Right lobe of liver (tissue), 4 donors: ENCODE measurements around the gene CRIP3.

Experiments
- POLR2A ChIP-seq: fragments of 450-650 bp; IDR thresholded peaks from one replicate; pipeline ENCODE4 v1.6.1; 2017; ENCODE audit warnings: antibody characterized with exemption, mild to moderate bottlenecking
- TF ChIP-seq, protein P1 (sequence below), 4 donors: fragments of 200-600 bp in 3 of 4; fragments of 450-650 bp in 1 of 4; IDR thresholded peaks; one replicate each; pipeline versions ENCODE4 v1.5.1 to v1.8.0; 2016 to 2022; ENCODE audit warnings: antibody characterized with exemption in 4 of 4, mild to moderate bottlenecking in 2 of 4
- donor health status: DM: no; HTN: no; CAD: no.
- donor health status: DM: no; HTN: no; CAD: no.
- donor health status: DM: no; HTN: yes; CAD: no.

DNA sequence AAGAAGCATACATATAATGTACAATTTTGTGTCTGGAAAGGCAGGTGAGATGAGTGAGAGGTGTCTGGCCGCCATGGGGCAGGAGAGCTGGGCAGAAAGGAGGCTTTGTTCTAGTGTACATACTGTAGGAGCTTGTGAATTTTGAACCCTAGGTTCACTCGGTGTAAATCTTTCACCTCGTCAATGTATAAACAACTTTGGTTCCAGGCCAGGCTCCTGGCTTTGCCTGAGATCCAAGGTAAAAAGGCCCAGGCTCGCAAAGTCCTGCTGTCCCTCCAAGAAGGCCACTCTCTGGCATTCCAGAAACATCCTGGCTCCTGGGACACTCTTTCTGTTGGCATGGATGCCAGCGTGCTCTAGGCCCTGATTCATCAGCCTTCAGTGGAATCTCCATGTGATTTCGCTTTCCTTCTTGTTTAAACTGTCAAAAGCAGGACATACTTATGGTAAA, 17.7 kb downstream of the CRIP3 start:
- TF ChIP-seq, protein P1, sequence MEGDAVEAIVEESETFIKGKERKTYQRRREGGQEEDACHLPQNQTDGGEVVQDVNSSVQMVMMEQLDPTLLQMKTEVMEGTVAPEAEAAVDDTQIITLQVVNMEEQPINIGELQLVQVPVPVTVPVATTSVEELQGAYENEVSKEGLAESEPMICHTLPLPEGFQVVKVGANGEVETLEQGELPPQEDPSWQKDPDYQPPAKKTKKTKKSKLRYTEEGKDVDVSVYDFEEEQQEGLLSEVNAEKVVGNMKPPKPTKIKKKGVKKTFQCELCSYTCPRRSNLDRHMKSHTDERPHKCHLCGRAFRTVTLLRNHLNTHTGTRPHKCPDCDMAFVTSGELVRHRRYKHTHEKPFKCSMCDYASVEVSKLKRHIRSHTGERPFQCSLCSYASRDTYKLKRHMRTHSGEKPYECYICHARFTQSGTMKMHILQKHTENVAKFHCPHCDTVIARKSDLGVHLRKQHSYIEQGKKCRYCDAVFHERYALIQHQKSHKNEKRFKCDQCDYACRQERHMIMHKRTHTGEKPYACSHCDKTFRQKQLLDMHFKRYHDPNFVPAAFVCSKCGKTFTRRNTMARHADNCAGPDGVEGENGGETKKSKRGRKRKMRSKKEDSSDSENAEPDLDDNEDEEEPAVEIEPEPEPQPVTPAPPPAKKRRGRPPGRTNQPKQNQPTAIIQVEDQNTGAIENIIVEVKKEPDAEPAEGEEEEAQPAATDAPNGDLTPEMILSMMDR (IDR thresholded peaks at IDR 0.05), result peak in 1 of 4 donors; percentile 19
- TF ChIP-seq POLR2A, result no peak
